ENCODE measurements around the gene SGMS1. TPM values are rescaled to one million over a fixed set of nuclear protein-coding genes. Genes with fewer than 3 reads are reported as not detected.

SGMS1 gene
- total RNA-seq, 2 donors from 2014 or later: 45.3 to 51.3 TPM

- DNase-seq: no peak
- H3K4me3 Mint-ChIP-seq: no peak overlapping the region
Observed at GRCh38 chr10:50331486-50331885, 292.3 kb downstream of the SGMS1 start.

GRCh38 chr10:50326757-50327701, 296.7 kb downstream of the SGMS1 start:
- H3K27me3 Mint-ChIP-seq: no peaks in the 10 kb centered on the region
- H3K4me3 Mint-ChIP-seq: peak overlapping the region; percentile 5
- H3K9me3 ChIP-seq (ENCODE audit: control insufficient read depth, low read length, poor library complexity, severe bottlenecking): no peaks in the 10 kb centered on the region
- peaks cover 6% of the 10 kb centered on the region for H3K4me1 Mint-ChIP-seq
- ATAC-seq: no peak
- DNase-seq: no peak
- H3K27ac Mint-ChIP-seq: no peak overlapping the region
- H3K36me3 Mint-ChIP-seq (ENCODE audit: low read depth): peaks cover 8% of the 10 kb centered on the region

More at GRCh38 chr10:50331486-50331885, 292.3 kb downstream of the SGMS1 start:
- H3K27me3 Mint-ChIP-seq: no peaks in the 10 kb centered on the region
- H3K9me3 ChIP-seq (ENCODE audit: control insufficient read depth, low read length, poor library complexity, severe bottlenecking): no peaks in the 10 kb centered on the region
- no peak overlapping the region for H3K27ac Mint-ChIP-seq
- peaks cover 6% of the 10 kb centered on the region for H3K36me3 Mint-ChIP-seq (ENCODE audit: low read depth)
- no peak for ATAC-seq
- H3K4me1 Mint-ChIP-seq: peaks cover 28% of the 10 kb centered on the region

- H3K27me3 Mint-ChIP-seq: no peaks in the 10 kb centered on the region
- ATAC-seq (no peak), DNase-seq (no peak)
- no peak overlapping the region for H3K27ac Mint-ChIP-seq
- peaks cover 13% of the 10 kb centered on the region for H3K36me3 Mint-ChIP-seq (ENCODE audit: low read depth)
- H3K4me1 Mint-ChIP-seq: peaks cover 9% of the 10 kb centered on the region
- H3K4me3 Mint-ChIP-seq: no peak overlapping the region
- no peaks in the 10 kb centered on the region for H3K9me3 ChIP-seq (ENCODE audit: control insufficient read depth, low read length, poor library complexity, severe bottlenecking)
Observed at GRCh38 chr10:50326172-50326555, 297.6 kb downstream of the SGMS1 start.

GRCh38 chr10:50325449-50326171, 298.1 kb downstream of the SGMS1 start:
- DNase-seq: no peak
- peaks cover 10% of the 10 kb centered on the region for H3K4me1 Mint-ChIP-seq
- ATAC-seq: no peak
- H3K4me3 Mint-ChIP-seq: no peak overlapping the region
- H3K27ac Mint-ChIP-seq: no peak overlapping the region
- H3K27me3 Mint-ChIP-seq: no peaks in the 10 kb centered on the region
- H3K9me3 ChIP-seq (ENCODE audit: control insufficient read depth, low read length, poor library complexity, severe bottlenecking): no peaks in the 10 kb centered on the region
- peaks cover 13% of the 10 kb centered on the region for H3K36me3 Mint-ChIP-seq (ENCODE audit: low read depth)

- H3K27me3 Mint-ChIP-seq: no peaks in the 10 kb centered on the region
- H3K27ac Mint-ChIP-seq: no peak overlapping the region
- H3K4me3 Mint-ChIP-seq: no peak overlapping the region
- no peak for DNase-seq
- ATAC-seq: no peak
- peaks cover 16% of the 10 kb centered on the region for H3K36me3 Mint-ChIP-seq (ENCODE audit: low read depth)
- H3K9me3 ChIP-seq (ENCODE audit: control insufficient read depth, low read length, poor library complexity, severe bottlenecking): no peaks in the 10 kb centered on the region
- peaks cover 14% of the 10 kb centered on the region for H3K4me1 Mint-ChIP-seq
Observed at GRCh38 chr10:50324680-50325393, 298.9 kb downstream of the SGMS1 start.

- peaks cover 18% of the 10 kb centered on the region for H3K36me3 Mint-ChIP-seq (ENCODE audit: low read depth)
- H3K9me3 ChIP-seq (ENCODE audit: control insufficient read depth, low read length, poor library complexity, severe bottlenecking): no peaks in the 10 kb centered on the region
Observed at GRCh38 chr10:50324046-50324445, 299.7 kb downstream of the SGMS1 start.

GRCh38 chr10:50322077-50322476, 301.7 kb downstream of the SGMS1 start:
- Mint-ChIP-seq H3K4me1 (peaks cover 14% of the 10 kb centered on the region), H3K4me3 (no peak overlapping the region), H3K27me3 (no peaks in the 10 kb centered on the region), H3K27ac (peak overlapping the region; percentile 1), H3K36me3 (ENCODE audit: low read depth) (peaks cover 16% of the 10 kb centered on the region)
- DNase-seq: no peak
- H3K9me3 ChIP-seq (ENCODE audit: control insufficient read depth, low read length, poor library complexity, severe bottlenecking): no peaks in the 10 kb centered on the region
- ATAC-seq: peak; percentile 42

More at GRCh38 chr10:50324046-50324445, 299.7 kb downstream of the SGMS1 start:
- Mint-ChIP-seq H3K4me3 (no peak overlapping the region), H3K27ac (peak overlapping the region; percentile 3), H3K27me3 (no peaks in the 10 kb centered on the region), H3K4me1 (peaks cover 14% of the 10 kb centered on the region)
- ATAC-seq: no peak
- no peak for DNase-seq

- DNase-seq (no peak), ATAC-seq (no peak)
- Mint-ChIP-seq H3K36me3 (ENCODE audit: low read depth) (peaks cover 10% of the 10 kb centered on the region), H3K27ac (peak overlapping the region; percentile 41), H3K4me1 (peaks cover 16% of the 10 kb centered on the region), H3K4me3 (no peak overlapping the region), H3K27me3 (no peaks in the 10 kb centered on the region)
- H3K9me3 ChIP-seq (ENCODE audit: control insufficient read depth, low read length, poor library complexity, severe bottlenecking): no peaks in the 10 kb centered on the region
Observed at GRCh38 chr10:50318129-50318528, 305.6 kb downstream of the SGMS1 start.

GRCh38 chr10:50316695-50317648, 306.8 kb downstream of the SGMS1 start:
- ATAC-seq: no peak
- Mint-ChIP-seq H3K27ac (peak overlapping the region; percentile 41), H3K4me3 (no peak overlapping the region), H3K4me1 (peaks cover 16% of the 10 kb centered on the region), H3K36me3 (ENCODE audit: low read depth) (peaks cover 10% of the 10 kb centered on the region), H3K27me3 (no peaks in the 10 kb centered on the region)
- no peaks in the 10 kb centered on the region for H3K9me3 ChIP-seq (ENCODE audit: control insufficient read depth, low read length, poor library complexity, severe bottlenecking)
- DNase-seq: no peak

- ATAC-seq (no peak), DNase-seq (no peak)
- Mint-ChIP-seq H3K4me3 (no peak overlapping the region), H3K27me3 (no peaks in the 10 kb centered on the region), H3K36me3 (ENCODE audit: low read depth) (peaks cover 4% of the 10 kb centered on the region), H3K4me1 (peaks cover 13% of the 10 kb centered on the region), H3K27ac (no peak overlapping the region)
- no peaks in the 10 kb centered on the region for H3K9me3 ChIP-seq (ENCODE audit: control insufficient read depth, low read length, poor library complexity, severe bottlenecking)
Observed at GRCh38 chr10:50316174-50316573, 307.6 kb downstream of the SGMS1 start.

GRCh38 chr10:50315424-50315823, 308.3 kb downstream of the SGMS1 start:
- no peaks in the 10 kb centered on the region for H3K27me3 Mint-ChIP-seq
- H3K27ac Mint-ChIP-seq: no peak overlapping the region
- H3K36me3 Mint-ChIP-seq (ENCODE audit: low read depth): peaks cover 4% of the 10 kb centered on the region
- ATAC-seq: no peak
- peaks cover 10% of the 10 kb centered on the region for H3K4me1 Mint-ChIP-seq
- H3K9me3 ChIP-seq (ENCODE audit: control insufficient read depth, low read length, poor library complexity, severe bottlenecking): no peaks in the 10 kb centered on the region
- DNase-seq: no peak
- no peak overlapping the region for H3K4me3 Mint-ChIP-seq

Measured in T-helper 17 cell (primary cell).